Breast epithelium (tissue), 4 donors: Measurements from ENCODE around the gene SERPINA3. TPM values are rescaled to one million over a fixed set of nuclear protein-coding genes. Genes with fewer than 3 reads are reported as not detected.
A peak's percentile ranks its signal among the peaks of the same experiment; 100 is the strongest.

Experiments
- DNase-seq, 2 donors: peaks; one replicate each; pipeline ENCODE4 v3.0.0-alpha.2; 2019; ENCODE audit warnings: low spot score in 2 of 2
- H3K27ac ChIP-seq, 2 donors: fragments of 200-600 bp; sonication (generic) in 1 of 2; one replicate each; pipeline ENCODE4 v1.5.1; 2016 to 2019; ENCODE audit warnings: mild to moderate bottlenecking in 1 of 2
- H3K27me3 ChIP-seq, 2 donors: fragments of 200-600 bp; sonication (generic) in 1 of 2; one replicate each; pipeline versions ENCODE4 v1.5.1 to v1.6.0; 2017 to 2019; ENCODE audit warnings: control low read depth in 1 of 2, mild to moderate bottlenecking in 1 of 2
- H3K36me3 ChIP-seq: fragments of 200-600 bp; one replicate; pipeline ENCODE4 v1.5.1; 2019
- H3K4me1 ChIP-seq, 2 donors: fragments of 200-600 bp; sonication (generic); one replicate each; pipeline ENCODE4 v1.5.1; 2016 to 2019; ENCODE audit warnings: control low read depth in 1 of 2
- H3K4me3 ChIP-seq, 3 donors: fragments of 200-600 bp; sonication (generic); 1 replicate in 2 of 3; 2 replicates in 1 of 3; pipeline ENCODE4 v1.5.1; 2016 to 2019; ENCODE audit warnings: mild to moderate bottlenecking in 3 of 3, moderate library complexity in 2 of 3
- H3K9me3 ChIP-seq, 2 donors: fragments of 200-600 bp; sonication (generic) in 1 of 2; one replicate each; pipeline ENCODE4 v1.5.1; 2016 to 2019; ENCODE audit warnings: control low read depth in 1 of 2
- CTCF ChIP-seq, 3 donors: fragments of 450-650 bp; IDR thresholded peaks; one replicate each; pipeline ENCODE4 v1.5.1; 2016 to 2017; ENCODE audit warnings: antibody characterized with exemption in 3 of 3, mild to moderate bottlenecking in 3 of 3, moderate library complexity in 3 of 3
- POLR2A ChIP-seq: fragments of 450-650 bp; IDR thresholded peaks from one replicate; pipeline ENCODE4 v1.6.1; 2016; ENCODE audit warnings: antibody characterized with exemption, mild to moderate bottlenecking, moderate library complexity
- POLR2AphosphoS5 ChIP-seq, 3 donors: sonication (generic); formaldehyde crosslinking; IDR thresholded peaks; one replicate each; pipeline ENCODE4 v1.6.1; 2017; ENCODE audit warnings: antibody characterized with exemption in 3 of 3
- intact Hi-C: fragments of 100-400 bp; cut with DNase I; formaldehyde crosslinking; loops from one replicate; pipeline ENCODE4 v1.15.1; 2023; ENCODE audit warnings: low total_unique reads
- total RNA-seq, 3 donors: library from RNA; depleted of rRNA; stranded (reverse); fragments of >200 nt; gene quantifications; one replicate each; pipeline ENCODE4 v1.1.0, GENCODE V29; 2016

SERPINA3 gene
- total RNA-seq, 3 donors from 2014 or later = 88.7 to 1,840 (median 1,497) TPM

GRCh38 chr14:94619297-94619696 is 7.1 kb downstream of the SERPINA3 start:
- Histone ChIP-seq H3K9me3 (peaks cover 24 to 26% of the 10 kb centered on the region in 2 donors), H3K4me3 (peak overlapping the region in 1 of 3 donors; percentile 64), H3K4me1 (no peaks in the 10 kb centered on the region), H3K27me3 (no peaks in the 10 kb centered on the region), H3K36me3 (no peaks in the 10 kb centered on the region), H3K27ac (no peak overlapping the region)
- DNase-seq = no peak
- TF ChIP-seq POLR2AphosphoS5 (IDR thresholded peaks at IDR 0.05) (no peak), CTCF (IDR thresholded peaks at IDR 0.05) (no peak), POLR2A (no peak)
- intact Hi-C loops = no loop called here

GRCh38 chr14:94620597-94620996 is 8.4 kb downstream of the SERPINA3 start:
- no peaks in the 10 kb centered on the region for H3K4me1 ChIP-seq
- intact Hi-C loops = no loop called here
- H3K27ac ChIP-seq = no peak overlapping the region
- no peak for DNase-seq
- no peaks in the 10 kb centered on the region for H3K27me3 ChIP-seq
- no peak overlapping the region for H3K4me3 ChIP-seq
- H3K36me3 ChIP-seq = no peaks in the 10 kb centered on the region
- TF ChIP-seq POLR2AphosphoS5 (IDR thresholded peaks at IDR 0.05) (no peak), POLR2A (no peak), CTCF (IDR thresholded peaks at IDR 0.05) (no peak)
- peaks cover 24 to 26% of the 10 kb centered on the region in 2 donors for H3K9me3 ChIP-seq

- Histone ChIP-seq H3K4me3 (no peak overlapping the region), H3K9me3 (peaks cover 20 to 21% of the 10 kb centered on the region in 2 donors), H3K27me3 (no peaks in the 10 kb centered on the region), H3K4me1 (no peaks in the 10 kb centered on the region), H3K36me3 (no peaks in the 10 kb centered on the region), H3K27ac (no peak overlapping the region)
- DNase-seq = no peak
- no peak for TF ChIP-seq POLR2A
- TF ChIP-seq CTCF (IDR thresholded peaks at IDR 0.05) = no peak
- no peak for TF ChIP-seq POLR2AphosphoS5 (IDR thresholded peaks at IDR 0.05)
- intact Hi-C loops = no loop called here
Measured at GRCh38 chr14:94621358-94622134, 9.4 kb downstream of the SERPINA3 start.

GRCh38 chr14:94622653-94623421 is 10.6 kb downstream of the SERPINA3 start:
- peaks cover 7 to 11% of the 10 kb centered on the region in 2 donors for H3K9me3 ChIP-seq
- H3K4me1 ChIP-seq = no peaks in the 10 kb centered on the region
- no peak for TF ChIP-seq CTCF (IDR thresholded peaks at IDR 0.05)
- TF ChIP-seq POLR2AphosphoS5 (IDR thresholded peaks at IDR 0.05) = no peak
- TF ChIP-seq POLR2A = no peak
- H3K4me3 ChIP-seq = no peak overlapping the region
- intact Hi-C loops = no loop called here
- H3K27ac ChIP-seq = no peak overlapping the region
- no peaks in the 10 kb centered on the region for H3K27me3 ChIP-seq
- DNase-seq = no peak
- no peaks in the 10 kb centered on the region for H3K36me3 ChIP-seq

GRCh38 chr14:94623422-94623809 is 11.2 kb downstream of the SERPINA3 start:
- Histone ChIP-seq H3K9me3 (peaks cover 1 to 5% of the 10 kb centered on the region in 2 donors), H3K27ac (no peak overlapping the region), H3K36me3 (no peaks in the 10 kb centered on the region), H3K4me3 (no peak overlapping the region), H3K4me1 (no peaks in the 10 kb centered on the region), H3K27me3 (no peaks in the 10 kb centered on the region)
- intact Hi-C loops = no loop called here
- TF ChIP-seq POLR2AphosphoS5 (IDR thresholded peaks at IDR 0.05) = no peak
- no peak for TF ChIP-seq CTCF (IDR thresholded peaks at IDR 0.05)
- TF ChIP-seq POLR2A = no peak
- no peak for DNase-seq
